ENCODE measurements around the gene GRIN2B. TPM values are rescaled to one million over a fixed set of nuclear protein-coding genes. Genes with fewer than 3 reads are reported as not detected.

Gene GRIN2B
- total and polyA plus RNA-seq, 9 of the 15 experiments (the other 6 are each of a cell fraction or from before 2014, with no cell fraction given) = not detected

DNA sequence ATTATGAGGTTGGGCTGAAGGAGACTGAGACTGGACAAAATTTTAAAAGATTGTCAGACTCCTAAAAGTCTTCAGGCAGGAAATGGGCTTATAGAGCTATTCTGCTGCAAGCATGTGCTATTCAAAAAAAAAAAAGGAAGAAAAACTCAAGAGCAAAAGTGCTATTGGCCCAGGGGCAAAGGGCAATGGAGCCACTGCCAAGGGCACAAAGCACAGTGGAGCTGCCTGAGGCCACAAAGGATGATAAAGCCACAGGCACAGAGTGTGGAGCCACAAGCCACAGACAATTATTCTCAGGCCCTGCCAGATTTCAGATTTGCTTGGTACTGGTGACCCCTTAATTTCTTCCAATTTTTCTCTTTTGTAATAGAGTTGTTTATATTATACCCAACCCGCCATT lies 29.6 kb upstream of the GRIN2B start (continued):
- TF ChIP-seq ELK3 (CRISPR knock-in tag; IDR thresholded peaks at IDR 0.05) (no peak), SMARCA4 (IDR thresholded peaks at IDR 0.05) (no peak), SNAPC5 (CRISPR knock-in tag; IDR thresholded peaks at IDR 0.05) (no peak), GATAD2A (IDR thresholded peaks at IDR 0.05) (no peak), PHTF2 (CRISPR knock-in tag; IDR thresholded peaks at IDR 0.05) (no peak), ZNF140 (CRISPR knock-in tag; IDR thresholded peaks at IDR 0.05) (no peak), YBX1 (IDR thresholded peaks at IDR 0.05) (no peak), MTF1 (CRISPR knock-in tag; IDR thresholded peaks at IDR 0.05; ENCODE audit: borderline replicate concordance) (no peak), GABPB1 (CRISPR knock-in tag; IDR thresholded peaks at IDR 0.05) (no peak), RBM34 (IDR thresholded peaks at IDR 0.05; ENCODE audit: borderline replicate concordance, insufficient read depth, low read length) (no peak), PBX2 (CRISPR knock-in tag; IDR thresholded peaks at IDR 0.05; ENCODE audit: low read depth) (no peak), PBX2 (tag; conservative IDR thresholded peaks at IDR 0.05; ENCODE audit: low read depth) (no peak)
